Neural progenitor cell (in vitro differentiated cells): ENCODE measurements around the gene DDX10. TPM values are rescaled to one million over a fixed set of nuclear protein-coding genes. Genes with fewer than 3 reads are reported as not detected.

Source experiments
- DNase-seq: peaks from one replicate; pipeline ENCODE4 v3.0.0-alpha.2; 2016; ENCODE audit warnings: low spot score
- H2AFZ ChIP-seq: fragments of 200-600 bp; sonication (generic); replicated peaks from 2 replicates; pipeline ENCODE4 v1.6.1; 2016; ENCODE audit warnings: antibody characterized with exemption
- H3F3A ChIP-seq: fragments of 200-600 bp; sonication (generic); 2 replicates; pipeline ENCODE4 v1.6.1; 2016; ENCODE audit warnings: antibody characterized with exemption, low read depth
- H3K27ac ChIP-seq: fragments of 200-600 bp; sonication (generic); 2 replicates; pipeline ENCODE4 v1.5.1; 2016; ENCODE audit warnings: mild to moderate bottlenecking
- H3K27me3 ChIP-seq: fragments of 200-600 bp; sonication (generic); 2 replicates; pipeline ENCODE4 v1.6.1; 2016; ENCODE audit warnings: mild to moderate bottlenecking, moderate library complexity
- H3K36me3 ChIP-seq: fragments of 200-600 bp; sonication (generic); 2 replicates; pipeline ENCODE4 v1.5.1; 2016
- H3K4me1 ChIP-seq: fragments of 200-600 bp; sonication (generic); 2 replicates; pipeline ENCODE4 v1.6.1; 2016; ENCODE audit warnings: mixed run types
- H3K4me2 ChIP-seq: fragments of 200-600 bp; sonication (generic); 2 replicates; pipeline ENCODE4 v1.6.1; 2016
- H3K4me3 ChIP-seq: fragments of 200-600 bp; sonication (generic); 2 replicates; pipeline ENCODE4 v1.5.1; 2016
- H3K79me2 ChIP-seq: fragments of 200-600 bp; sonication (generic); 2 replicates; pipeline ENCODE4 v1.6.1; 2016; ENCODE audit warnings: low read depth
- H3K9ac ChIP-seq: fragments of 200-600 bp; sonication (generic); 2 replicates; pipeline ENCODE4 v1.6.1; 2016
- H3K9me3 ChIP-seq: fragments of 200-600 bp; sonication (generic); 2 replicates; pipeline ENCODE4 v1.5.1; 2016; ENCODE audit warnings: low read depth
- H4K20me1 ChIP-seq: fragments of 200-600 bp; sonication (generic); 2 replicates; pipeline ENCODE4 v1.6.1; 2016; ENCODE audit warnings: low read depth
- H3K27ac Mint-ChIP-seq: 3 replicates; pipeline ENCODE4 v1.8.0; 2021; ENCODE audit warnings: mixed read lengths
- H3K27me3 Mint-ChIP-seq: 2 replicates; pipeline ENCODE4 v1.8.0; 2022; ENCODE audit warnings: low read depth, mild to moderate bottlenecking, inconsistent platforms, moderate library complexity, mixed read lengths; ENCODE audit not compliant: insufficient read depth
- H3K36me3 Mint-ChIP-seq: 3 replicates; pipeline ENCODE4 v1.8.0; 2021; ENCODE audit warnings: mixed read lengths
- H3K4me1 Mint-ChIP-seq: 3 replicates; pipeline ENCODE4 v1.8.0; 2021; ENCODE audit warnings: mixed read lengths
- H3K4me3 Mint-ChIP-seq: 3 replicates; pipeline ENCODE4 v1.8.0; 2021; ENCODE audit warnings: mild to moderate bottlenecking, moderate library complexity, mixed read lengths
- H3K9me3 Mint-ChIP-seq: 3 replicates; pipeline ENCODE4 v1.8.0; 2020; ENCODE audit warnings: mixed read lengths
- CTCF ChIP-seq: fragments of 200-600 bp; sonication (generic); IDR thresholded peaks from 2 replicates; pipeline ENCODE4 v1.5.1; 2017; ENCODE audit warnings: antibody characterized with exemption, mild to moderate bottlenecking
- EZH2 ChIP-seq: fragments of 200-600 bp; sonication (generic); IDR thresholded peaks from 2 replicates; pipeline ENCODE4 v1.6.1; 2017; ENCODE audit warnings: antibody characterized with exemption, mild to moderate bottlenecking, moderate library complexity
- EZH2phosphoT487 ChIP-seq: fragments of 200-600 bp; sonication (generic); IDR thresholded peaks from 2 replicates; pipeline ENCODE4 v1.6.1; 2017; ENCODE audit warnings: antibody characterized with exemption
- total RNA-seq: library from RNA; depleted of rRNA; stranded (reverse); fragments of >200 nt; gene quantifications from 2 replicates; pipeline ENCODE4 v1.2.3, GENCODE V29; 2015; ENCODE audit warnings: low replicate concordance

The DDX10 gene
- total RNA-seq, 1 donor from 2014 or later, result 34.1 TPM

- Histone ChIP-seq H3K27me3 (no peaks in the 10 kb centered on the region), H3F3A (no peaks in the 10 kb centered on the region), H2AFZ (no peak overlapping the region), H3K4me2 (no peak overlapping the region), H3K9me3 (no peaks in the 10 kb centered on the region), H3K9ac (no peak overlapping the region), H4K20me1 (no peaks in the 10 kb centered on the region), H3K27ac (no peak overlapping the region), H3K4me3 (no peak overlapping the region), H3K79me2 (no peaks in the 10 kb centered on the region), H3K4me1 (no peaks in the 10 kb centered on the region), H3K36me3 (no peaks in the 10 kb centered on the region)
- Mint-ChIP-seq H3K9me3 (no peaks in the 10 kb centered on the region), H3K36me3 (no peaks in the 10 kb centered on the region), H3K27ac (no peak overlapping the region), H3K4me3 (no peak overlapping the region), H3K27me3 (no peaks in the 10 kb centered on the region), H3K4me1 (peaks cover 3% of the 10 kb centered on the region)
- TF ChIP-seq EZH2 (no peak), EZH2phosphoT487 (no peak), CTCF (no peak)
- DNase-seq, result no peak
Observed at GRCh38 chr11:108934696-108935095, 269.8 kb downstream of the DDX10 start.

GRCh38 chr11:108937746-108938145, 272.9 kb downstream of the DDX10 start:
- no peak overlapping the region for H3K27ac Mint-ChIP-seq
- H4K20me1 ChIP-seq, result no peaks in the 10 kb centered on the region
- no peaks in the 10 kb centered on the region for H3K4me1 ChIP-seq
- H3K9me3 ChIP-seq, result no peaks in the 10 kb centered on the region
- H3K27ac ChIP-seq, result no peak overlapping the region
- TF ChIP-seq EZH2, result no peak
- TF ChIP-seq CTCF, result no peak
- no peak for TF ChIP-seq EZH2phosphoT487
- H3K4me3 ChIP-seq, result no peak overlapping the region
- no peaks in the 10 kb centered on the region for H3K9me3 Mint-ChIP-seq
- H3F3A ChIP-seq, result no peaks in the 10 kb centered on the region
- no peak for DNase-seq
- peaks cover 9% of the 10 kb centered on the region for H3K36me3 Mint-ChIP-seq
- H3K36me3 ChIP-seq, result no peaks in the 10 kb centered on the region
- H3K4me2 ChIP-seq, result no peak overlapping the region
- H3K27me3 Mint-ChIP-seq, result no peaks in the 10 kb centered on the region
- H3K9ac ChIP-seq, result no peak overlapping the region
- H3K4me1 Mint-ChIP-seq, result peaks cover 3% of the 10 kb centered on the region
- no peaks in the 10 kb centered on the region for H3K79me2 ChIP-seq
- no peak overlapping the region for H2AFZ ChIP-seq
- no peak overlapping the region for H3K4me3 Mint-ChIP-seq
- no peaks in the 10 kb centered on the region for H3K27me3 ChIP-seq

- H3K79me2 ChIP-seq, result no peaks in the 10 kb centered on the region
- peaks cover 3% of the 10 kb centered on the region for H3K4me1 Mint-ChIP-seq
- no peak overlapping the region for H3K4me3 ChIP-seq
- H3K4me1 ChIP-seq, result no peaks in the 10 kb centered on the region
- no peak overlapping the region for H2AFZ ChIP-seq
- H3K9me3 ChIP-seq, result no peaks in the 10 kb centered on the region
- no peak for TF ChIP-seq EZH2phosphoT487
- TF ChIP-seq CTCF, result no peak
- H3K9ac ChIP-seq, result no peak overlapping the region
- H3F3A ChIP-seq, result no peaks in the 10 kb centered on the region
- no peak overlapping the region for H3K27ac ChIP-seq
- no peak overlapping the region for H3K4me2 ChIP-seq
- H3K9me3 Mint-ChIP-seq, result no peaks in the 10 kb centered on the region
- no peak for DNase-seq
- no peaks in the 10 kb centered on the region for H3K27me3 Mint-ChIP-seq
- H3K36me3 ChIP-seq, result no peaks in the 10 kb centered on the region
- H3K27me3 ChIP-seq, result no peaks in the 10 kb centered on the region
- no peak overlapping the region for H3K4me3 Mint-ChIP-seq
- peaks cover 9% of the 10 kb centered on the region for H3K36me3 Mint-ChIP-seq
- no peak overlapping the region for H3K27ac Mint-ChIP-seq
- H4K20me1 ChIP-seq, result no peaks in the 10 kb centered on the region
Observed at GRCh38 chr11:108938604-108939003, 273.7 kb downstream of the DDX10 start.

- Mint-ChIP-seq H3K9me3 (no peaks in the 10 kb centered on the region), H3K4me3 (no peak overlapping the region), H3K27ac (no peak overlapping the region), H3K36me3 (peaks cover 9% of the 10 kb centered on the region), H3K27me3 (no peaks in the 10 kb centered on the region), H3K4me1 (peaks cover 3% of the 10 kb centered on the region)
- no peak for DNase-seq
- H2AFZ ChIP-seq, result no peak overlapping the region
- H3K27ac ChIP-seq, result no peak overlapping the region
- no peak overlapping the region for H3K9ac ChIP-seq
- H3K36me3 ChIP-seq, result no peaks in the 10 kb centered on the region
- H3K4me2 ChIP-seq, result no peak overlapping the region
- no peaks in the 10 kb centered on the region for H3K79me2 ChIP-seq
- no peaks in the 10 kb centered on the region for H3K4me1 ChIP-seq
- H3F3A ChIP-seq, result no peaks in the 10 kb centered on the region
- no peaks in the 10 kb centered on the region for H3K9me3 ChIP-seq
- H3K27me3 ChIP-seq, result no peaks in the 10 kb centered on the region
- no peaks in the 10 kb centered on the region for H4K20me1 ChIP-seq
- TF ChIP-seq EZH2, result no peak
- no peak for TF ChIP-seq EZH2phosphoT487
- no peak for TF ChIP-seq CTCF
- H3K4me3 ChIP-seq, result no peak overlapping the region
Observed at GRCh38 chr11:108939135-108939534, 274.3 kb downstream of the DDX10 start.
